Right ventricle myocardium superior (tissue), 1 donor: ENCODE measurements around the gene SLC16A8. TPM values are rescaled to one million over a fixed set of nuclear protein-coding genes. Genes with fewer than 3 reads are reported as not detected.

Source experiments
- total RNA-seq: library from RNA; stranded (reverse); fragmentation: NEBNext Ultra II Directional; extraction: Animal tissue kit (Norgen Biotek cat#: 25700); gene quantifications from one replicate; pipeline ENCODE4 v1.2.1, GENCODE V29; 2021
- donor health status: DM: no; HTN: yes; CAD: no; lungs with severe emphysema.

Gene SLC16A8
- total RNA-seq, 1 donor from 2014 or later, result not detected

Other genes starting within 250 kb of the SLC16A8 start
- 17.1 TPM for gene ANKRD54, start 239.8 kb downstream of the SLC16A8 start, total RNA-seq
- 326 TPM for gene EIF3L, start 234.8 kb downstream of the SLC16A8 start, total RNA-seq
- 13.5 TPM for gene MICALL1, start 177.9 kb downstream of the SLC16A8 start, total RNA-seq
- gene C22orf23, start 130.6 kb downstream of the SLC16A8 start, total RNA-seq, result 0.30 TPM
- gene POLR2F, start 130.5 kb downstream of the SLC16A8 start, total RNA-seq, result 85.7 TPM
- gene SOX10, start 99.6 kb downstream of the SLC16A8 start, total RNA-seq, result 1.2 TPM
- gene PICK1, start 26.8 kb downstream of the SLC16A8 start, total RNA-seq, result 20.4 TPM
- gene BAIAP2L2, start 26.5 kb upstream of the SLC16A8 start, total RNA-seq, result 0.24 TPM
- 12.0 TPM for gene PLA2G6, start 97.6 kb upstream of the SLC16A8 start, total RNA-seq
- gene MAFF, start 117.8 kb upstream of the SLC16A8 start, total RNA-seq, result 4.2 TPM
- 42.2 TPM for gene TMEM184B, start 188.8 kb upstream of the SLC16A8 start, total RNA-seq
- 65.7 TPM for gene CSNK1E, start 233.2 kb upstream of the SLC16A8 start, total RNA-seq